Activated CD4-positive, alpha-beta T cell treated with anti-CD3 and anti-CD28 coated beads, Interleukin-2, amount 10 ng/mL, durations not matched to agents 7 days and 5 days (primary cell): ENCODE measurements around the gene NEK1. TPM values are rescaled to one million over a fixed set of nuclear protein-coding genes. Genes with fewer than 3 reads are reported as not detected.

Experiments used
- CTCF ChIA-PET: fragments of 350-600 bp; sonication (Branson Sonifier 250); formaldehyde crosslinking; loops from one replicate; lab custom pipeline; 2021; ENCODE audit warnings: antibody characterized with exemption; lab: Charles Lee
- POLR2A ChIA-PET: fragments of 350-600 bp; sonication (Branson Sonifier 250); formaldehyde crosslinking; loops from one replicate; lab custom pipeline; 2021; ENCODE audit warnings: antibody characterized with exemption; lab: Charles Lee
- DNase-seq: peaks from one replicate; pipeline ENCODE4 v3.0.0-alpha.2; 2020
- H3K27ac Mint-ChIP-seq: one replicate; pipeline ENCODE4 v1.8.0; 2021; ENCODE audit warnings: mild to moderate bottlenecking, moderate library complexity, mixed read lengths
- H3K27me3 Mint-ChIP-seq: one replicate; pipeline ENCODE4 v1.8.0; 2021; ENCODE audit warnings: mixed read lengths
- H3K36me3 Mint-ChIP-seq: one replicate; pipeline ENCODE4 v1.8.0; 2021; ENCODE audit warnings: low read depth, mixed read lengths
- H3K4me1 Mint-ChIP-seq: one replicate; pipeline ENCODE4 v1.8.0; 2021; ENCODE audit warnings: mixed read lengths
- H3K4me3 Mint-ChIP-seq: one replicate; pipeline ENCODE4 v1.8.0; 2021; ENCODE audit warnings: mild to moderate bottlenecking, moderate library complexity, mixed read lengths
- H3K9me3 Mint-ChIP-seq: one replicate; pipeline ENCODE4 v1.8.0; 2021; ENCODE audit warnings: mixed read lengths
- total RNA-seq, 2 experiments: library from RNA; stranded (reverse); gene quantifications; one replicate each; pipeline ENCODE4 v1.2.3, GENCODE V29; 2021

NEK1 gene, protein sequence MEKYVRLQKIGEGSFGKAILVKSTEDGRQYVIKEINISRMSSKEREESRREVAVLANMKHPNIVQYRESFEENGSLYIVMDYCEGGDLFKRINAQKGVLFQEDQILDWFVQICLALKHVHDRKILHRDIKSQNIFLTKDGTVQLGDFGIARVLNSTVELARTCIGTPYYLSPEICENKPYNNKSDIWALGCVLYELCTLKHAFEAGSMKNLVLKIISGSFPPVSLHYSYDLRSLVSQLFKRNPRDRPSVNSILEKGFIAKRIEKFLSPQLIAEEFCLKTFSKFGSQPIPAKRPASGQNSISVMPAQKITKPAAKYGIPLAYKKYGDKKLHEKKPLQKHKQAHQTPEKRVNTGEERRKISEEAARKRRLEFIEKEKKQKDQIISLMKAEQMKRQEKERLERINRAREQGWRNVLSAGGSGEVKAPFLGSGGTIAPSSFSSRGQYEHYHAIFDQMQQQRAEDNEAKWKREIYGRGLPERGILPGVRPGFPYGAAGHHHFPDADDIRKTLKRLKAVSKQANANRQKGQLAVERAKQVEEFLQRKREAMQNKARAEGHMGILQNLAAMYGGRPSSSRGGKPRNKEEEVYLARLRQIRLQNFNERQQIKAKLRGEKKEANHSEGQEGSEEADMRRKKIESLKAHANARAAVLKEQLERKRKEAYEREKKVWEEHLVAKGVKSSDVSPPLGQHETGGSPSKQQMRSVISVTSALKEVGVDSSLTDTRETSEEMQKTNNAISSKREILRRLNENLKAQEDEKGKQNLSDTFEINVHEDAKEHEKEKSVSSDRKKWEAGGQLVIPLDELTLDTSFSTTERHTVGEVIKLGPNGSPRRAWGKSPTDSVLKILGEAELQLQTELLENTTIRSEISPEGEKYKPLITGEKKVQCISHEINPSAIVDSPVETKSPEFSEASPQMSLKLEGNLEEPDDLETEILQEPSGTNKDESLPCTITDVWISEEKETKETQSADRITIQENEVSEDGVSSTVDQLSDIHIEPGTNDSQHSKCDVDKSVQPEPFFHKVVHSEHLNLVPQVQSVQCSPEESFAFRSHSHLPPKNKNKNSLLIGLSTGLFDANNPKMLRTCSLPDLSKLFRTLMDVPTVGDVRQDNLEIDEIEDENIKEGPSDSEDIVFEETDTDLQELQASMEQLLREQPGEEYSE (N-terminal part only)
- total RNA-seq: 10 to 100 TPM; 15.1 to 15.4 TPM

DNA sequence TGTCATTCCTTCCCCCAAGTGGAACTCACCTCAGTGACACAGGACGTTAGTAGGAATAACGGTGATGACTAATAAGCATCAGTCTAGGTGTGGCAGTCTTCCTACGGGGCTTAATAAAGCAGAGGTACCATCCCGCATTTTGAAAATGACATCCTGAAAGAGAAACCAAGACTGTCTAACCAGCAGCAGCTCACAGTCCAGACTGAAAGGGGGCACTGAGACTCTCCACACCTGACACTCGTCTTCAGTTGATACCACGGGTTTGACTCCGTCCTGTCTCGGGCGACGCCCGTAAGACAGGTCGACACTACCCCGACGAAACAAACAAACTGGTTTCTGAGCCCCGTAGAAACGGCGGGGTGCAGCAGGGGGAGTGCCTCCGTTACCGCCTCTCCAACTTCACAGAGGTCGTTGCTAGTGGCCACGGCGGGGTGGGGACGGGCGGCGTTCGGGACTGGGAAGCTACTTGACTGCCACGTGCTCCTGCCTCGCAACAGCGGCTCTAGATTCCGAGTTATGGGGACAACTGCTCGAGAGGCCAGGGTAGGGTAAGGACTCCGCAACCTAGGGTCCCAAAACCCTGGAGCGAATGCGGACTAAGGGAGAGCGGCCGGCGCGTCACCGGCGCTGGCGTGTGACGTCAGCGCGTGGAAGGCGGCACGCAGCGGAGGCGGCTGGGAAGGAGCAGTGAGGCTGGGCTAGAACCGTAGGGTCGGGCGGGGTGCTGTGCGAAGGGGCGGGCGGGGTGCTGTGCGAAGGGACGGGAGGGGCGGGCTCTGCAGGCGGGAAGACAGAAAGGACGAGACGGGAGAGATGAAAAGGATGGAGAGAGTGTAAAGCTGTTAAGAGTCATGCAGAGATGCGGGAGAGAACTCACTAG lies at the start of gene NEK1:
Gene NEK1, minus strand, starts transcription at position 593 of the 880 bp plus-strand sequence. CDS start 9,953 bp downstream, outside the sequence.
- Mint-ChIP-seq H3K4me3 (peak within 1 kb of the TSS; percentile 96), H3K36me3 (peaks cover 4% of the 10 kb centered on the region), H3K4me1 (peaks cover 51% of the 10 kb centered on the region), H3K9me3 (no peaks in the 10 kb centered on the region), H3K27me3 (no peaks in the 10 kb centered on the region), H3K27ac (peak within 1 kb of the TSS; percentile 99)
- ChIA-PET POLR2A (interaction anchor here (0.6 kb wide), 1 partner anchor 602 kb away, joined by 4 read pairs; the partner anchor contains the start of gene CBR4), CTCF (interaction anchor here (1.0 to 1.6 kb wide), 12 partner anchors 8 to 410 kb away, joined by 3 to 8 read pairs (median 5); partner anchors contain the start of gene CLCN3)
- DNase-seq: peak; percentile 91

DNA sequence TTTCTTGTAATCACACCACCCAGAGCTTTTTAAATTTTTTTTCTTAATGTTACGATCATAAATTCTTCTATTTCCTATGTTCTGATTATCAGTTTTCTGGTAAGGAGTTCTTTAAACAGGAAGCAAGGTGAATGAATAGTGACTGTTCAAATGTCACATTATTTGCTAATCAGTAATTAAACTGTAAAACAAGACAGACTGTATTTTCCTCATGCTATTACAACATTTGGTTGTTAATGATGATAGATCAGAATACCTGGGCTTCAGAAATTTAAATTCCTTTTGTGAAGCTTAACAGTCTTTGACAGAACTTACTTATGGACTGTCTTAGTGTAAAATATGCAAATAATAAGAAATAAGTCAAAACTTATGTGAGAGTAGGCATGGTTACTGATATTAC lies 49.4 kb upstream of the NEK1 start:
- Mint-ChIP-seq H3K27me3 (no peaks in the 10 kb centered on the region), H3K4me1 (peaks cover 32% of the 10 kb centered on the region), H3K36me3 (peaks cover 11% of the 10 kb centered on the region), H3K4me3 (no peak overlapping the region), H3K9me3 (peaks cover 3% of the 10 kb centered on the region), H3K27ac (no peak overlapping the region)
- ChIA-PET POLR2A (no interaction called here), CTCF (interaction anchor here (1.3 to 1.5 kb wide), 4 partner anchors 12 to 49 kb away, joined by 3 to 8 read pairs (median 4); partner anchors contain the start of gene NEK1)
- no peak for DNase-seq

DNA sequence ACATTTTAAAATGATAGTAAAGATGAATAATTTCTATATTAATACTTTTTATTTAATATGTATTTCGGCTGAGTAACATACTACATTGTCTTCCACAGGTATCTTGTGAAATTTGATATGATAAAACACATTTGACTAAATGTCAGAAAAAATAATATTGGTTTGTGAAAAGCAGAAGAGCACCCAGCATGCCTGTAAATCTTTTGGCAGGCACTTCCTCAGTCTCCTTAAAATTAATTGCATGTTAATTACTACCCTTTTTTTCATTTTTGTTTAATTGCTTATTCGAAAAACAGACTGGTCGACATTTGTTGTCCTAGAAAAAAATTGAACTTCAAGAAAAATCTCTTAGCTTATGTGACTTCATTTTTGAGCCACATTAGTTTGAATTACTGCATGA lies 48.5 kb upstream of the NEK1 start:
- ChIA-PET POLR2A (no interaction called here), CTCF (interaction anchor here (1.3 to 1.5 kb wide), 4 partner anchors 13 to 48 kb away, joined by 3 to 8 read pairs (median 4); partner anchors contain the start of gene NEK1)
- Mint-ChIP-seq H3K27ac (no peak overlapping the region), H3K27me3 (no peaks in the 10 kb centered on the region), H3K4me1 (peaks cover 32% of the 10 kb centered on the region), H3K36me3 (peaks cover 6% of the 10 kb centered on the region), H3K4me3 (no peak overlapping the region), H3K9me3 (no peaks in the 10 kb centered on the region)
- DNase-seq: no peak

DNA sequence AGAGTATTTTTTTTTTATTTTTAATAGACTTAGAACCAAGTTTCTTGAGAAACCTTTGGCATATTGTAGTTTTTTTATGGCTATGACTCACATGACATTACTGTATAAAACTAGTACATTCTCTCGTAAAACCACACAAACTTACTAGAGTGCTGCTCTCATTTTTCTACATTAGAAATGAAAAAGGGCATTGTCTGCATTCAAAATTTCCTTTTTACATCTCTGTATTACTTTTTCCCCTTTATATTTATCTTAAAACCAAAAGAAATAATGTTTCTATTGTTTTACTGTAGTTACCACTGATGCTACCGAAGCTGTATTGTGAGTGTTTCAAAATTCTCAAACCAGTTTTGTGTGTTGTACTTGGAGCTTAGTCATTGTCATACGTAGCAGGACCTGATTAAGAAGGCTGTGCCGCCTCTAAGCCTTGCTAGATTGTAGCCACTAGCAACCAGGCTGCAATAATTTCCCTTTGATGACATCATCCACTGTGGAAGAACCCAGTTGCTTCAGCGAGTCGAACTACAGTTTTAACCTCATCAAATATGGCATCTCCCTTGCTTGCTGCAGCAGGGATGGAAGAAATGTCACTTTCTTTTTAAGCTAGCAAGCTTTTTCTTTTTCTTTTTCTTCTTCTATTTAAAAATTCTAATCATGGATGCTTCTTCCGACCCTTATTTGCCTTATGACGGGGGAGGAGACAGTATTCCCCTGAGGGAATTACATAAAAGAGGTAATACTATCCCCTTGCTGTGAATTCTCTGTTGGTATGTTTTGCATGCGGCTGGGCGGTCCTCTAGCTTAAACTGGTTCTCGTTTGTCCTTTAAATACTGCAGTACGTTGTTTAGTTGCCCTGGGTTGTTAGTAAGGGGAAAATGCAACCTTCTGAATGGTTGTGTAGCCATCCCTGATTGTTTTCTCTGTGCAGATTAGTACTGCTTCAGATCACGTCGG lies 47.6 kb upstream of the NEK1 start:
- POLR2A ChIA-PET: interaction anchor here (0.6 to 1.0 kb wide), 3 partner anchors 10 to 39 kb away, joined by 3 to 4 read pairs (median 3); no protein-coding TSS in a partner anchor
- no peaks in the 10 kb centered on the region for H3K27me3 Mint-ChIP-seq
- DNase-seq: peak; percentile 83
- H3K27ac Mint-ChIP-seq: peak overlapping the region; percentile 90
- H3K4me1 Mint-ChIP-seq: peaks cover 24% of the 10 kb centered on the region
- H3K4me3 Mint-ChIP-seq: peak overlapping the region; percentile 66
- peaks cover 9% of the 10 kb centered on the region for H3K36me3 Mint-ChIP-seq
- no peaks in the 10 kb centered on the region for H3K9me3 Mint-ChIP-seq
- CTCF ChIA-PET: interaction anchor here (0.7 to 1.7 kb wide), 8 partner anchors 10 to 40 kb away, joined by 3 to 6 read pairs (median 4); partner anchors contain the start of gene CLCN3

DNA sequence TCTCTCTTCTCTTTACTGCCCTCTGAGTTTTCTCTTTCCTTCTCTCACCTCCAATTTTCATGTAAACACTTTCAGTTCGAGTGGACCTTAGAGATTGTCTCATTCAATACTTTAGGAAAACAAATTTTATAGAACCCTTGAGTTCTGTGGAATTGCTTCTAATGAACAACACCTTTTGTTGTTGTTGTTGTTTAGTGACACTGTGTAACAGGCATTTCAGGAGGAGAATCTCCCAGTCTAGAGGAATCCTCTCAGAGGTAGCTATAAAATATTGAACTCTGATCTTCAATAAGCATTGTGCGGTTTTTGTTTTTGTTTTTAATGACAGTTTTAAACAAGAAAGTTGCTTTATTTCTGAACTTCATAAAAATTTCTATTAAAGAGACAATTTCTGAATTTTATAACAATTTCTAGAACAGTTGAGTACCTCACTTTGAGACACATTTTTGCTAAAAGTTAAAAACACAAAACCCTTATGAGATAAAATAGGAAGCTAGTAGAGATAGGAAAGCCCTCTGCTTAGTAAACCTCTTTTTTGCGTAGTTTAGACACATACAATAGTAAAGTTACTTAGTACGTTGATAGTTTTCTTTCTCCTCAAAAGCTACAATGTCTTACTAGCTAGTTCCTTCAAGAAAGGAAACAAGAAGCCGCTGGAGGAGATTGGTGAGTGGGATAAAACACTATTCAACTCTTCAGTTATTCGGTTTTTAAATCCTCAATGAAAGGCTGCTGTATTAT lies 46.8 kb upstream of the NEK1 start:
- no peak overlapping the region for H3K27ac Mint-ChIP-seq

DNA sequence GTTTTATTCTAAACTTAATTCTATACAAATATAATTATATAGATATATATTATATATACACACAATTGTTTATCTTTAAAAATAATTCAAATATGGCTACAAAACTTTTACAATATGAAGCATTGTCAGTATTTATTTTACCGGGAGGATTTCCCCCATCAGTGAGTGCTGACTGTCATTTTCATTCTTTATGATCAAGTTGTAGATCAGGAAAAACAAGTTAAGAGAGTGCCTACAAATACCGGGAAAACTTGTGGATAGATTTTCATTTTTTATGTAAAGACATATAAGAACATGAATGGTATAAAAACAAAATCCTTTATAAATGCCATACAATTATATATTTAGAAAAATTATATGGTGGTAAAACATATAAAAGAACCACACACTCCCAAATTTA lies 45.8 kb upstream of the NEK1 start:
- POLR2A ChIA-PET: no interaction called here
- Mint-ChIP-seq H3K36me3 (peaks cover 15% of the 10 kb centered on the region), H3K9me3 (no peaks in the 10 kb centered on the region), H3K27ac (no peak overlapping the region), H3K4me3 (no peak overlapping the region), H3K27me3 (no peaks in the 10 kb centered on the region), H3K4me1 (peaks cover 15% of the 10 kb centered on the region)
- no peak for DNase-seq
- CTCF ChIA-PET: interaction anchor here (1.5 to 1.7 kb wide), 2 partner anchors 13 to 38 kb away, joined by 4 to 6 read pairs; partner anchors contain the start of gene CLCN3

More for the DNA sequence above, 46.8 kb upstream of the NEK1 start:
- Mint-ChIP-seq H3K9me3 (no peaks in the 10 kb centered on the region), H3K27me3 (no peaks in the 10 kb centered on the region), H3K4me1 (peaks cover 19% of the 10 kb centered on the region), H3K4me3 (no peak overlapping the region), H3K36me3 (peaks cover 9% of the 10 kb centered on the region)
- ChIA-PET CTCF (interaction anchor here (0.7 to 1.7 kb wide), 5 partner anchors 10 to 41 kb away, joined by 3 to 6 read pairs (median 4); partner anchors contain the start of gene CLCN3), POLR2A (interaction anchor here (0.6 to 1.0 kb wide), 3 partner anchors 9 to 38 kb away, joined by 3 to 4 read pairs (median 3); no protein-coding TSS in a partner anchor)
- no peak for DNase-seq

DNA sequence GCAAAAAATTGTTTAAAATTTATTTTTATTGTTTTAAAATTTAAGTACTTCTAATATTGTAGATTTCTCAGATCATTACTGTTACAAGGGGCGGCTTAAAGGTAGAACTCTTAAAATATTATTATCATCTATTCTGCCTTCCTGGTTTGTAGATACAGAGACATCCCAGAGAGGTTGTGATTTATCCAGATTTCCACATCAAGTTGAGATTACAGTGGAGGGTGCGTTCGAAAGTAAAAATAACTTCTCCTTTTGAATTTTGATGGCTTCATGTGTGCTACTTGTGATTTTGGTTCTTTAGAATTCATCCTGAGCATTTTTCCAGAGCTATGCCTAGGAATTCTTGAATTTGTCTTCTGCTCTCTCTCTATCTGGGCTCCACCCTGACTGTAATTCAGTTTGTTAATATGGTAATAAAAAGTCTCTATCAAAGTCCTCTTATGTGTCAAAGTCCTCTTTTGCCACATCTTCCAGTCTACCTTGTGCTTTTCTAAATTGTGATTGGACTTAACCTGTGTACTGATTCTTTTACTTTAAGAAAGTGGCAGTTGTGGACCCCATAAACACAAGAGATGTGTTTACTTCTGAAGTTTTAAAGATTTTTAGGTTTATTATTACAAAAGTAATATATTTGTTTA lies 45.2 kb upstream of the NEK1 start:
- no peak overlapping the region for H3K4me3 Mint-ChIP-seq
- H3K4me1 Mint-ChIP-seq: peaks cover 17% of the 10 kb centered on the region
- POLR2A ChIA-PET: no interaction called here
- H3K36me3 Mint-ChIP-seq: peaks cover 19% of the 10 kb centered on the region
- H3K27me3 Mint-ChIP-seq: no peaks in the 10 kb centered on the region
- CTCF ChIA-PET: interaction anchor here (1.2 kb wide), 1 partner anchor 45 kb away, joined by 3 read pairs; the partner anchor contains the start of gene NEK1
- H3K27ac Mint-ChIP-seq: no peak overlapping the region
- DNase-seq: no peak
- H3K9me3 Mint-ChIP-seq: no peaks in the 10 kb centered on the region

DNA sequence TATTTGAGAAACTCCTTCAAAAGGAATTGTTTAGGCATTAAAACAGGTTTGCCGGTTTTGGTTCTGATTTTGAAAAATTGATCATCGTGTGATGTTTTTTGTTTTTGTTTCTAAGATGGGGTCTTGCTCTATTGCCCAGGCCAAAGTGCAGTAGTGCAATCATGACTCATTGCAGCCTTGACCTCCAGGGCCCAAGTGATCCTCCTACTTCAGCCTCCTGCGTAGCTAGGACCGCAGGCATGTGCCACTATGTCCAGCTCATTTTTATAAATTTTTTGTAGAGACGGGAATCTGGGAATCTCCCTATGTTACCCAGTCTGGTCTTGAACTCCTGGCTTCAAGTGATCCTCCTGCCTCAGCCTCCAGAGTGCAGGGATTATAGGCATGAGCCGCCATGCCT lies 43.0 kb upstream of the NEK1 start:
- POLR2A ChIA-PET: no interaction called here
- Mint-ChIP-seq H3K9me3 (no peaks in the 10 kb centered on the region), H3K27ac (no peak overlapping the region), H3K4me3 (no peak overlapping the region), H3K27me3 (no peaks in the 10 kb centered on the region), H3K4me1 (peaks cover 17% of the 10 kb centered on the region), H3K36me3 (peaks cover 20% of the 10 kb centered on the region)
- DNase-seq: no peak
- CTCF ChIA-PET: interaction anchor here (0.6 kb wide), 1 partner anchor 1428 kb away, joined by 4 read pairs; no protein-coding TSS in a partner anchor

DNA sequence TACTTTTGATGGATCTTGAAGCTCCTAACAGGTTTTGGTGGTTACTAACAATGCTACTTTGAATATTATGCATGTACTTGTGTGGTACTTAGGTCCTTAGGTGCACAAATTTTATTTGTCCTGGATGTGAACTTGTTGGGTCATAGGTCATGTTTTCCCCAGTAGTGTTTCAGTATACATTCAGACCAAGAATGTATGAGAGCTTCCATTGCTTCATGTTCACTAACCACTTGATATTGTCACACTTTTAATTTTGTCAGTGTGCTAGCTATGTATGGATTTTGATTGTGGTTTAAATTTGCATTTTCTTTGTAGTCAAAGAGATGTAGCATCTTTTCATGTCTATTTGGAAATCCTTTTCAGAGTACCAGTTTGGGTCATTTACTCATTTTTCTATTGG lies 40.2 kb upstream of the NEK1 start:
- no peak overlapping the region for H3K27ac Mint-ChIP-seq
- CTCF ChIA-PET: no interaction called here
- no peak for DNase-seq
- no peak overlapping the region for H3K4me3 Mint-ChIP-seq
- no peaks in the 10 kb centered on the region for H3K9me3 Mint-ChIP-seq
- POLR2A ChIA-PET: no interaction called here
- H3K4me1 Mint-ChIP-seq: peaks cover 4% of the 10 kb centered on the region
- peaks cover 27% of the 10 kb centered on the region for H3K36me3 Mint-ChIP-seq
- no peaks in the 10 kb centered on the region for H3K27me3 Mint-ChIP-seq
